ENCODE data around the gene ZNF276.
A peak's percentile ranks its signal among the peaks of the same experiment; 100 is the strongest.

Gene ZNF276

DNA sequence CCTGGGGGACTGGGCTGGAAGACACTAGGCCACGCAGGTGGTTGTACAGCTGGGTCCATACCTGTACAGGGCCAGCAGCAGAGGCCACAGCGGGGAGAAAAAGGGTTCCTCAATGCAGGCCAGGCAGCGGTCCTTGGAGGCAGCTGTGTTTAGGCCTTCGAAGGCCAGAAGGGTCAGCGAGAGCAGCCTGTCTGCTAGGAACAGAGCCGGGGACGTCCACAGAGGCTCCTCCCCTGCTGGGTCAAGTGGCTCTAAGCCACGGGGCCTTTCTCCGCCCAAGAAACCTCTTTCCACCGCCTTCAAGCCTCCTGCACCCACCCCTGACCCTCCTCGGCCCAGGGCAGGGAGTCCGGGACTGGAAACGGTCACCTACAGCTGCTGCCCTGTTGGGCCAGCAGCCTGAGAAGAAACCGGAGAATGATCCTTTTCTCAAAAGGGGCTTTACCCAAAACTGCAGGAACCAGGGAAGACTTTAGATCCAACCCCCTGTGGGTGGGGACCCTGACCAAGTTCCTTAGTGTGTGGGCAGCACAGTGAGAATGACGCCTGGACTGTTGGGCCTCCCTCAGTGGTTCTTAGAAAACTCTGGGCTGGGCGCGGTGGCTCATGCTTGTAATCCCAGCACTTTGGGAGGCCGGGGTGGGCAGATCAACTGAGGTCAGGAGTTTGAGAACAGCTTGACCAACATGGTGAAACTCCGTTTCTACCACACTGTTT, 11.5 kb upstream of the ZNF276 start:
- TF ChIP-seq SPI1 (IDR thresholded peaks at IDR 0.05; ENCODE audit: borderline replicate concordance, low read depth), result no peak
- TF ChIP-seq, protein P1, sequence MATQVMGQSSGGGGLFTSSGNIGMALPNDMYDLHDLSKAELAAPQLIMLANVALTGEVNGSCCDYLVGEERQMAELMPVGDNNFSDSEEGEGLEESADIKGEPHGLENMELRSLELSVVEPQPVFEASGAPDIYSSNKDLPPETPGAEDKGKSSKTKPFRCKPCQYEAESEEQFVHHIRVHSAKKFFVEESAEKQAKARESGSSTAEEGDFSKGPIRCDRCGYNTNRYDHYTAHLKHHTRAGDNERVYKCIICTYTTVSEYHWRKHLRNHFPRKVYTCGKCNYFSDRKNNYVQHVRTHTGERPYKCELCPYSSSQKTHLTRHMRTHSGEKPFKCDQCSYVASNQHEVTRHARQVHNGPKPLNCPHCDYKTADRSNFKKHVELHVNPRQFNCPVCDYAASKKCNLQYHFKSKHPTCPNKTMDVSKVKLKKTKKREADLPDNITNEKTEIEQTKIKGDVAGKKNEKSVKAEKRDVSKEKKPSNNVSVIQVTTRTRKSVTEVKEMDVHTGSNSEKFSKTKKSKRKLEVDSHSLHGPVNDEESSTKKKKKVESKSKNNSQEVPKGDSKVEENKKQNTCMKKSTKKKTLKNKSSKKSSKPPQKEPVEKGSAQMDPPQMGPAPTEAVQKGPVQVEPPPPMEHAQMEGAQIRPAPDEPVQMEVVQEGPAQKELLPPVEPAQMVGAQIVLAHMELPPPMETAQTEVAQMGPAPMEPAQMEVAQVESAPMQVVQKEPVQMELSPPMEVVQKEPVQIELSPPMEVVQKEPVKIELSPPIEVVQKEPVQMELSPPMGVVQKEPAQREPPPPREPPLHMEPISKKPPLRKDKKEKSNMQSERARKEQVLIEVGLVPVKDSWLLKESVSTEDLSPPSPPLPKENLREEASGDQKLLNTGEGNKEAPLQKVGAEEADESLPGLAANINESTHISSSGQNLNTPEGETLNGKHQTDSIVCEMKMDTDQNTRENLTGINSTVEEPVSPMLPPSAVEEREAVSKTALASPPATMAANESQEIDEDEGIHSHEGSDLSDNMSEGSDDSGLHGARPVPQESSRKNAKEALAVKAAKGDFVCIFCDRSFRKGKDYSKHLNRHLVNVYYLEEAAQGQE (IDR thresholded peaks at IDR 0.05; ENCODE audit: insufficient replicate concordance, low read depth), result no peak
- TF ChIP-seq GABPA (IDR thresholded peaks at IDR 0.05; ENCODE audit: low read depth), result no peak
- no peak for DNase-seq (ENCODE audit: low read depth in 1 of 2, low spot score in 1 of 2)
- no peak overlapping the region for H3K4me3 ChIP-seq (replicated peaks; ENCODE audit: insufficient read depth, low read length)
- no peak overlapping the region for H3K27ac ChIP-seq (replicated peaks)
- no peaks in the 10 kb centered on the region for H3K27me3 ChIP-seq (ENCODE audit: insufficient read depth, poor library complexity, severe bottlenecking)

DNA sequence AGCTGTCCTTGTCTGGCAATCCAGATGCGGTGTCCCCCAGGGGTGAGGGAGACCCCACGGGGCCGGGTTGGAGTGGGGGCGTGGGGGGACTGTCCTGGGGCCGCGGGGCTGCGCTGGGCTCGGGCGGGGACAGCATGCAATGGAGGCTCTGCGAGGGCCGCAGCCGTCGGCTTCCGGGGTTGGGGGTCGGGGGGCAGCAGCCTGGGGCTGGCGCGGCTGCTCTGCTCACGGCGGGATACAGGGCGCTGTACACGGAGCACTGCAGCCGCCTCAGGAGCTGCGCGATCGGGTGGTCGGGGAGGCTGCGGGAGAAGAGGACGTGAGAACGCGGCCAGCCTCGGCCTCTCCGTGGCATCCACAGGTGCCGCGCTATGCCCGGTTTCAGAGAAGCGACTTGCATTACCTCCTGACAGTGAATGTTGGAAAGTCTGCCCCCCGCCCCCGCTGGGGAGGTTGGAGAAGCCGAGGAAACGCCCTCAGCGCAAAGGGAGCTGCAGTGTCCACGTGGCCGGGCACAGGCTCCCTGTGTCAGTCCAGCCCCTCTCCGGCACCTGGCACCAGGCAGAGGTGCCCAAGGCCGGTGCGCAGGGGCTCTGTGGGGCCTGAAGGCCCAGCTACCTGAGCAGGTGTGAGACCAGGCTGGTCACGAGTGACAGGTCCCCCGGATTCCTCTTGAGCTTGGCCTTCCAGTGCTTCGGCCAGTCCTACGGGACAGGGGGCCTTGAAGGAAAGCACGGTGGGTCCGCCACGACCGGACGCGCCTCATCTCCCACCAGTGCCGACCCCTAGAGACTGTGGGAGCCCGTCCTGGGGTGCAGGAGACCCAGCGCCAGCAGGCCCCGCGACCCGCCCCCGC, 10.4 kb upstream of the ZNF276 start:
- TF ChIP-seq, protein P2, sequence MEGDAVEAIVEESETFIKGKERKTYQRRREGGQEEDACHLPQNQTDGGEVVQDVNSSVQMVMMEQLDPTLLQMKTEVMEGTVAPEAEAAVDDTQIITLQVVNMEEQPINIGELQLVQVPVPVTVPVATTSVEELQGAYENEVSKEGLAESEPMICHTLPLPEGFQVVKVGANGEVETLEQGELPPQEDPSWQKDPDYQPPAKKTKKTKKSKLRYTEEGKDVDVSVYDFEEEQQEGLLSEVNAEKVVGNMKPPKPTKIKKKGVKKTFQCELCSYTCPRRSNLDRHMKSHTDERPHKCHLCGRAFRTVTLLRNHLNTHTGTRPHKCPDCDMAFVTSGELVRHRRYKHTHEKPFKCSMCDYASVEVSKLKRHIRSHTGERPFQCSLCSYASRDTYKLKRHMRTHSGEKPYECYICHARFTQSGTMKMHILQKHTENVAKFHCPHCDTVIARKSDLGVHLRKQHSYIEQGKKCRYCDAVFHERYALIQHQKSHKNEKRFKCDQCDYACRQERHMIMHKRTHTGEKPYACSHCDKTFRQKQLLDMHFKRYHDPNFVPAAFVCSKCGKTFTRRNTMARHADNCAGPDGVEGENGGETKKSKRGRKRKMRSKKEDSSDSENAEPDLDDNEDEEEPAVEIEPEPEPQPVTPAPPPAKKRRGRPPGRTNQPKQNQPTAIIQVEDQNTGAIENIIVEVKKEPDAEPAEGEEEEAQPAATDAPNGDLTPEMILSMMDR (IDR thresholded peaks at IDR 0.05; ENCODE audit: insufficient read depth, low read length), result no peak
- TF ChIP-seq, protein P1 (IDR thresholded peaks at IDR 0.05; ENCODE audit: insufficient replicate concordance, low read depth), result no peak
- no peak for TF ChIP-seq GABPA (IDR thresholded peaks at IDR 0.05; ENCODE audit: low read depth)
- TF ChIP-seq POLR2AphosphoS5 (IDR thresholded peaks at IDR 0.05; ENCODE audit: low read depth), result no peak
- no peak for TF ChIP-seq SPI1 (IDR thresholded peaks at IDR 0.05; ENCODE audit: borderline replicate concordance, low read depth)
- no peak overlapping the region for H3K4me3 ChIP-seq (replicated peaks; ENCODE audit: insufficient read depth, low read length)
- no peaks in the 10 kb centered on the region for H3K27me3 ChIP-seq (ENCODE audit: insufficient read depth, poor library complexity, severe bottlenecking)
- H3K27ac ChIP-seq (replicated peaks), result no peak overlapping the region
- DNase-seq (ENCODE audit: low read depth in 1 of 2, low spot score in 1 of 2), result no peak

DNA sequence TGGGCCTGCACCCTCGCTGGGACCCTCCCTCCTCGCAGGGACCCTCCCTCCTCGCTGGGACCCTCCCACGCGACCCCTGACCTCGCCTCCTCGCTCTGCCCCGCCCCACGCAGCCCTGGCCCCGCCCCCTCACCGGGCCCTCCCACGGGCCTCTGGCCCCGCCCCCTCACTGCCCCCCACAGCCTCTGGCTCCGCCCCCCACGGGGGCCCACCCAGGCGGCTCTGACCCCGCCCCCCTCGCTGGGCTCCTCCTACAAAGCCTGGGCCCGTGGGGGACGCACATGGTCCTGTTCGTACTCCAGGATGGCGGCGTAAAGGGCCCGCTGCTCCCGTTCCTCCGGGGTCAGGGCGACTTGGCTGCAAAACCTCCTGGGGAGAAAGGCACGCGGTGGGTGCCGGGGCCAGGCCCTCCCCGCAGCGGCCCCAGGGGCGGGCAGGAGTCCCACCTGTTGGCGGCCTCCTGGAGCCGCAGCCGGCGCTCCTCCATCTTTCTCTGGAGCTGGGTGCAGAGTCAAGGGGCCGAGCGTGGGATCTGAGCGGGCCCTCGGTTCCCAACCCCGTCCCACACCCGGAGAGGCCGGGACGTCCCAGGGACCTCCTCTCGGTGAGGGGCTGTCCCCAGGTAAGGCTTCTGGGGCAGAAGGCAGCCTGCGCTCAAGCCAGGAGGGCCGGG, 9.6 kb upstream of the ZNF276 start:
- DNase-seq (ENCODE audit: low read depth in 1 of 2, low spot score in 1 of 2), result no peak
- H3K27ac ChIP-seq (replicated peaks), result no peak overlapping the region

More for the DNA sequence above, 9.6 kb upstream of the ZNF276 start:
- Histone ChIP-seq H3K4me3 (replicated peaks; ENCODE audit: insufficient read depth, low read length) (peak overlapping the region; percentile 14; the same call in 1 of the 2 replicates), H3K27me3 (ENCODE audit: insufficient read depth, poor library complexity, severe bottlenecking) (no peaks in the 10 kb centered on the region)
- TF ChIP-seq POLR2AphosphoS5 (IDR thresholded peaks at IDR 0.05; ENCODE audit: low read depth) (no peak), GABPA (IDR thresholded peaks at IDR 0.05; ENCODE audit: low read depth) (no peak), SPI1 (IDR thresholded peaks at IDR 0.05; ENCODE audit: borderline replicate concordance, low read depth) (no peak)
- TF ChIP-seq, protein P1 (IDR thresholded peaks at IDR 0.05; ENCODE audit: insufficient replicate concordance, low read depth), result no peak
- TF ChIP-seq, protein P2 (IDR thresholded peaks at IDR 0.05; ENCODE audit: insufficient read depth, low read length), result no peak
